HG03521 (cell line): ENCODE data around the gene NTSR2.

ENCODE experiments used
- ATAC-seq: cut with Tn5 transposase; IDR thresholded peaks from one replicate; pipeline ENCODE4 v1.9.1; 2021; ENCODE audit warnings: mild to moderate bottlenecking, moderate library complexity; ENCODE audit not compliant: unreplicated experiment

Gene NTSR2

GRCh38 chr2:11669454-11670291 lies at the start of gene NTSR2:
Gene NTSR2, minus strand, starts transcription at chr2:11670195. Its CDS starts 66 bp downstream, at chr2:11670129.
- ATAC-seq: no peak

GRCh38 chr2:11719230-11719977 lies 49.4 kb upstream of the NTSR2 start:
- no peak for ATAC-seq

GRCh38 chr2:11718606-11719005 lies 48.6 kb upstream of the NTSR2 start:
- ATAC-seq: no peak

GRCh38 chr2:11717623-11718022 lies 47.6 kb upstream of the NTSR2 start:
- ATAC-seq: no peak

- no peak for ATAC-seq
Observed at GRCh38 chr2:11716689-11717321, 46.8 kb upstream of the NTSR2 start.

GRCh38 chr2:11715987-11716652 lies 46.1 kb upstream of the NTSR2 start:
- ATAC-seq: no peak

- no peak for ATAC-seq
Observed at GRCh38 chr2:11713815-11714214, 43.8 kb upstream of the NTSR2 start.

- ATAC-seq: no peak
Observed at GRCh38 chr2:11712866-11713265, 42.9 kb upstream of the NTSR2 start.

GRCh38 chr2:11711751-11712150 lies 41.8 kb upstream of the NTSR2 start:
- no peak for ATAC-seq

GRCh38 chr2:11711354-11711716 lies 41.3 kb upstream of the NTSR2 start:
- ATAC-seq: no peak

GRCh38 chr2:11710632-11711353 lies 40.8 kb upstream of the NTSR2 start:
- ATAC-seq: no peak

GRCh38 chr2:11710210-11710609 lies 40.2 kb upstream of the NTSR2 start:
- no peak for ATAC-seq

GRCh38 chr2:11709293-11709692 lies 39.3 kb upstream of the NTSR2 start:
- no peak for ATAC-seq

- ATAC-seq: no peak
Observed at GRCh38 chr2:11708106-11708505, 38.1 kb upstream of the NTSR2 start.

GRCh38 chr2:11705711-11706110 lies 35.7 kb upstream of the NTSR2 start:
- ATAC-seq: no peak

- ATAC-seq: no peak
Observed at GRCh38 chr2:11705063-11705462, 35.1 kb upstream of the NTSR2 start.

- no peak for ATAC-seq
Observed at GRCh38 chr2:11703700-11704099, 33.7 kb upstream of the NTSR2 start.

- no peak for ATAC-seq
Observed at GRCh38 chr2:11702946-11703345, 33.0 kb upstream of the NTSR2 start.

- no peak for ATAC-seq
Observed at GRCh38 chr2:11701751-11702301, 31.8 kb upstream of the NTSR2 start.

GRCh38 chr2:11701206-11701605 lies 31.2 kb upstream of the NTSR2 start:
- no peak for ATAC-seq
